Measurements from ENCODE around the gene TAOK3. TPM values are rescaled to one million over a fixed set of nuclear protein-coding genes. Genes with fewer than 3 reads are reported as not detected.

TAOK3 gene
- polyA plus RNA-seq, 6 donors from 2014 or later = 34.7 to 94.9 (median 86.3) TPM

DNA sequence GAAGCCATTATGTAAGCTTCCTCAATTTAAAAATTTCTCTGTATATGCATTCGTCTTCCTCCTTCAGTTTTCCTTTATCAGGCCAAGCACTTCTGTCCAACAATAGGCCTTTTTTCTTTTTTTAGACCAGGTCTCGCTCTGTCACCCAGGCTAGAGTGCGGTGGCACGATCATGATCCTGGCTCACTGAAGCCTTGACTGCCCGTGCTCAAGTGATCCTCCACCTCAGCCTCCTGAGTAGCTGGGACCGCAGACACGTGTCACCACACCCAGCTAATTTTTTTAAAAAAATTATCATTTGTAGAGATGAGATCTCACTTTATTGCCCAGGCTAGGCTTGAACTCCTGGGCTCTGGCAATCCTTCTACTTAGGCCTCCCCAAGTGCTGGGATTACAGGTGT lies 25.8 kb downstream of the TAOK3 start:
- peak overlapping the region; percentile 14 to 72 (median 48) for H3K4me3 Mint-ChIP-seq
- peak; percentile 99 for ATAC-seq (ENCODE audit: low read depth in 2 of 2)
- no peaks in the 10 kb centered on the region for H3K36me3 Mint-ChIP-seq
- H3K4me1 Mint-ChIP-seq = peaks cover 25 to 69% (median 50%) of the 10 kb centered on the region in 3 donors
- H3K9me3 Mint-ChIP-seq = no peaks in the 10 kb centered on the region
- H3K27me3 Mint-ChIP-seq = no peaks in the 10 kb centered on the region
- H3K27ac Mint-ChIP-seq = peak overlapping the region; percentile 47 to 99 (median 92)
- DNase-seq = peak; percentile 43

DNA sequence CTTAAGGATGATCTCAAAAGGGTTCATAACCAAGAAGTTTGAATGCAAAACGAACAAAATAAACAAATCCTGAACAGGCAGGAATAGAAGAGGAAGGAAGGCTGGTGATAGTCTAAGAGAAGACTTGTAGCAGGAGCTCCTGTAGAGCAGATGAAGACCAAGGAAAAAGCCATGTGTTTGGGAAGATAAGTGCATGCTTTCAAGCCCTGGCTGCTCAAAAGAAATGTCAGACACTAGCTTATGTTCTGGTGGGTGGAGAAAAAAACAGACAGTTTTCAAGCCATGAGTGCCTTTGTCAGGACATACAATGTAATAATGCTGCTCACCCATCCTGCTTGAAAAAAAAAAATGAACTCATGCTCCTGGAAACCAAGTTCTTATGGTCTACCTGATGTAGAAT lies 27.4 kb downstream of the TAOK3 start:
- Mint-ChIP-seq H3K4me3 (peak overlapping the region in 2 of 8 donors; percentile 25 to 70), H3K27me3 (no peaks in the 10 kb centered on the region), H3K27ac (peak overlapping the region in 5 of 6 donors; percentile 4 to 64 (median 39)), H3K36me3 (no peaks in the 10 kb centered on the region), H3K9me3 (no peaks in the 10 kb centered on the region), H3K4me1 (peaks cover 25 to 63% (median 50%) of the 10 kb centered on the region in 3 donors)
- DNase-seq (no peak), ATAC-seq (ENCODE audit: low read depth in 2 of 2) (no peak)

DNA sequence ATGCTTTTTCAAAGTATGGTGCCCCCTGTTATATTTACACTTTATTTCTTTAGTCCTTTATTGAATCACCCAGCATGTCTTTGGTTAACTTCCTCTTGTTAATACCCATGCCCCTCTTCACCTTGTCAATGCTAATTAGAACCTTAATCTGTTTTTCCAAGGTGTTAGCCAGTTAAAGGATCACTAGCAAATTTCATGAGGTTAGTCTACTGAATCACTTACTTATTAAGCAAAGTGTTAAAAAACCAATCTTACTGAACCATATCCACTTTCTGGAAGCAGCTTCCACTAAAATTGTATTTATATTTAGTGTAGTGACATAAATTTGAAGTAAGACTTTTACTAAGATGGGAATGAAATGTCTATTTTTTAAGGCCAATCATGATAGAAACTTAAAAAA lies 27.9 kb downstream of the TAOK3 start:
- Mint-ChIP-seq H3K36me3 (peaks cover 0 to 3% of the 10 kb centered on the region in 2 donors), H3K4me1 (peaks cover 25 to 60% (median 51%) of the 10 kb centered on the region in 3 donors), H3K4me3 (peak overlapping the region in 1 of 8 donors; percentile 70), H3K9me3 (no peaks in the 10 kb centered on the region), H3K27ac (peak overlapping the region in 4 of 6 donors; percentile 10 to 78 (median 45)), H3K27me3 (no peaks in the 10 kb centered on the region)
- ATAC-seq (ENCODE audit: low read depth in 2 of 2) (no peak), DNase-seq (no peak)

DNA sequence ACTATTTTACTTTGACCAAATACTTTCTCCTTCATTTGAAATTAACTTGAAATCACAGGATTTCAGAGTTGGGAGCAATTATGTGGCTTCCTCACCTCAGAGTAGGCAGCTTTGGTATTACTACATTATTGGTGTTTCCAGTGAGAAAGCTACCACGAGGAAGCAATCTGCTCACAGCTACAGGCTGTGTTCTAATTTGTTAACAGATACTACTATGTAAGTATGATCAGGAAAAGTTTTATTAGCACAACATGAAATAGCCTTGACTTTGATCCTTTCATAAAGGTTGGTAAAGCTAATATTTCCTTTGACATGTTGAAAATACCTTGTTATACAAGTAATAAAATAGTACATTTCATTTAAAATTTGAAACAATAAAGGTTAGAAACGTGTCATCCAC lies 30.6 kb downstream of the TAOK3 start:
- peaks cover 18 to 65% (median 50%) of the 10 kb centered on the region in 3 donors for H3K4me1 Mint-ChIP-seq
- H3K4me3 Mint-ChIP-seq = no peak overlapping the region
- H3K27ac Mint-ChIP-seq = peak overlapping the region in 1 of 6 donors; percentile 53
- ATAC-seq (ENCODE audit: low read depth in 2 of 2) = no peak
- no peak for DNase-seq
- H3K27me3 Mint-ChIP-seq = no peaks in the 10 kb centered on the region
- H3K36me3 Mint-ChIP-seq = peaks cover 0 to 5% of the 10 kb centered on the region in 2 donors
- no peaks in the 10 kb centered on the region for H3K9me3 Mint-ChIP-seq

DNA sequence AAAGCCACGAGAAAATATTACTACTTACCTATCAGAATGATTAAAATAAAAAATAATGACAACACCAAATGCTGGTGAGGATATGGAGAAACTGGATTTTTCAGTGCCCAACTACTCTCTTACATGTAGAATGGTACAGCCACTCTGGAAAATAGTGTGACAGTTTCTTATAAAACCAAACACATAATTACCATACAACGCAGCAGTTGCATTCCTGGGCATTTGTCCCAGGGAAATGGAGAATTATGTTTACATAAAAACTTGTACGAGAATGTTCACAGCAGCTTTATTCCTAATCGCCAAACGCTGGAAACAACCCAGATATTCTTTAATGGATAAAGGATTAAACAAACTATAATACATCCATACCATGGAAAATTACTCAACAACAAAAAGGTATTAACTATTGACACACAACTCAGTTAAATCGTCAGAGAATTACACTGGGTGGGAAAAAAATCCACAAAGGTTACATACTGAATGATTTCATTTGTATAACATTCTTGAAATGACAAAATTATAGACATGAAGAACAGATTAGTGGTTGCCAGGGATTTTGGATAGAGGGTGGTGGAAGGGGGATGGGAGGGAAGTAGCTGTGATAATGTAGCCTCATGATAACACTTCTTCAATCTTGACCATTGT lies 35.4 kb downstream of the TAOK3 start:
- Mint-ChIP-seq H3K27me3 (no peaks in the 10 kb centered on the region), H3K27ac (peak overlapping the region in 3 of 6 donors; percentile 34 to 76 (median 56)), H3K4me1 (peaks cover 17 to 47% (median 44%) of the 10 kb centered on the region in 3 donors), H3K9me3 (no peaks in the 10 kb centered on the region), H3K4me3 (no peak overlapping the region), H3K36me3 (peaks cover 9 to 13% of the 10 kb centered on the region in 2 donors)
- DNase-seq (no peak), ATAC-seq (ENCODE audit: low read depth in 2 of 2) (no peak)

DNA sequence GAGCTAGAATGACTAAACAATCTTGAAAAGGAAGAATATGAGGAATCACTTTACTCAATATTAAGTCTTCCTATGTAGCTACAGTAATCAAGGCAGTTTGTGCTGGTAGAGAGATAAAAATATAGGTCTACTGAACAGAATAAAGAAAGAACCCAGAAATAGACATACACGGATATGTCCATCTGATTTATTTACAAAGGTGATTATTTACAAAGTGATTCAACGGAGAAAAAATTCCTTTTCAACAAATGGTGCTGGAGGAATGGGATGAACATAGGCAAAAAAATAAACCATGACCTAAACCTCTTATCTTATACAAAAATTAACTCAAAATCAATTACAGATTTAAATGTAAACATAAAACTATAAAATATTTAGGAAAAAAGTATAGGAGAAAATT lies 36.6 kb downstream of the TAOK3 start:
- H3K36me3 Mint-ChIP-seq = peaks cover 9 to 13% of the 10 kb centered on the region in 2 donors
- no peak overlapping the region for H3K4me3 Mint-ChIP-seq
- H3K4me1 Mint-ChIP-seq = peaks cover 21 to 49% (median 46%) of the 10 kb centered on the region in 3 donors
- no peaks in the 10 kb centered on the region for H3K9me3 Mint-ChIP-seq
- H3K27me3 Mint-ChIP-seq = no peaks in the 10 kb centered on the region
- ATAC-seq (ENCODE audit: low read depth in 2 of 2) (no peak), DNase-seq (no peak)
- peak overlapping the region in 1 of 6 donors; percentile 64 for H3K27ac Mint-ChIP-seq

DNA sequence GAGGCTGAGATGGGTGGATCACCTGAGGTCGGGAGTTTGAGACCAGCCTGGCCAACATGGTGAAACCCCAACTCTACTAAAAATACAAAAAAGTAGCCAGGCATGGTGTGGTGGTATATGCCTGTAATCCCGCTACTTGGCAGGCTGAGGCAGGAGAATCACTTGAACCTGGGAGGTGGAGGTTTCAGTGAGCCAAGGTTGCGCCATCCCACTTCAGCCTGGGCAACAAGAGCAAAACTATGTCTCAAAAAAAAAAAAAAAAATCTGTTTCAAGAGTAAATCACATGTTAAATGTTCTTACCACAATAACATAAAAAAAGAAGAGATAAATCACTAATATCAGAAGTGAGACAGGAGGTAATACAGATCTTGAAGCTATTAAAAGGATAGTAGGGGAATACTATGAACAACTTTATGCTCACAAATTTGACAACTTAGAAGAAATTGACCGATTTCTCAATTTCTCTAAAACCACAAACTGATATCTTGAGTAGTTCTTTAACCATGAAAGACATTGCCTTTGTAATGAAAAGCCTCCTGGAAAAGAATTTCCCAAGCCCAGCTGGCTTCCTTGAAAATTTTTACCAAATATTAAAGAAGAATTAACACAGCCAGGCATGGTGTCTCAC lies 37.7 kb downstream of the TAOK3 start:
- DNase-seq = no peak
- no peaks in the 10 kb centered on the region for H3K27me3 Mint-ChIP-seq
- H3K4me1 Mint-ChIP-seq = peaks cover 25 to 60% (median 51%) of the 10 kb centered on the region in 3 donors
- ATAC-seq (ENCODE audit: low read depth in 2 of 2) = no peak
- H3K4me3 Mint-ChIP-seq = peak overlapping the region in 1 of 8 donors; percentile 70
- H3K36me3 Mint-ChIP-seq = peaks cover 9 to 13% of the 10 kb centered on the region in 2 donors
- H3K27ac Mint-ChIP-seq = peak overlapping the region in 4 of 6 donors; percentile 7 to 81 (median 62)
- no peaks in the 10 kb centered on the region for H3K9me3 Mint-ChIP-seq

DNA sequence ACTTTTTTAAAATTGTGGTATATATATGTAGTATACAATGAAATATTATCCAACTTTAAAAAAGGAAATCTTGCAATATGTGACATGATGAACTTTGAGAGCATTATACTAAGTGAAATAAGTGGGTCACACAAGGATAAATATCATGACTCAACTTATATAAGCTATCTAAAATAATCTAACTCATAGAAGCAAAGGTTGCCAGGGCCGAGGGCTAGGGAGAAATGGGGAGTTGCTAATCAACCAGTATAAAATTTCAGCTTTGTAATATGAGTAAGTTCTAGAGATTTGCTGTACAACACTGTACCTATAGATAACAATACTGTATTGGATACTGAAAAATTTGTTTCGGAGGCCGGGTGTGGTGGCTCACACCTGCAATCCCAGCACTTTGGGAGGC lies 38.5 kb downstream of the TAOK3 start:
- no peak for DNase-seq
- ATAC-seq (ENCODE audit: low read depth in 2 of 2) = no peak
- Mint-ChIP-seq H3K4me1 (peaks cover 30 to 65% (median 54%) of the 10 kb centered on the region in 3 donors), H3K4me3 (no peak overlapping the region), H3K9me3 (no peaks in the 10 kb centered on the region), H3K36me3 (peaks cover 8 to 9% of the 10 kb centered on the region in 2 donors), H3K27ac (peak overlapping the region in 1 of 6 donors; percentile 2), H3K27me3 (no peaks in the 10 kb centered on the region)

DNA sequence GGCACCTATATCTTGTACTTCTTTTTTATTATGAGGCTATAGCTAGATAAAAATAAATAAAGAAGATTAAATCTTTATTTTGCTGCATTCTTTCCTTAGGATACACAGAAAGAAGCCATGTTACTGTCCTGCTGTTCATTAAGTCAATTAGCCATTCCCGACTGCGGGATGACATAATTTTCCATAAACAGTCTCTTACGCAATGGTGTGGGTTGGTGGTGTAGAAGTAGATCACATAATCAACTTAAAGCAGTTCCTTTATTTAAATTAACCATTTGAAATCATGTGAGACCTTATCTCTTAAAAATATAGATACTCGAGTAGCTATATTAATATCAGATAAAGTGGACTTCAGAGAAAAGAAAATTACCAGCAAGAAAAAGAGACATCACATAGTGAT lies 40.2 kb downstream of the TAOK3 start:
- no peak for DNase-seq
- Mint-ChIP-seq H3K4me3 (no peak overlapping the region), H3K9me3 (no peaks in the 10 kb centered on the region), H3K27me3 (no peaks in the 10 kb centered on the region), H3K4me1 (peaks cover 35 to 66% (median 54%) of the 10 kb centered on the region in 3 donors), H3K36me3 (peaks cover 8 to 9% of the 10 kb centered on the region in 2 donors), H3K27ac (peak overlapping the region in 4 of 6 donors; percentile 16 to 79 (median 56))
- no peak for ATAC-seq (ENCODE audit: low read depth in 2 of 2)

DNA sequence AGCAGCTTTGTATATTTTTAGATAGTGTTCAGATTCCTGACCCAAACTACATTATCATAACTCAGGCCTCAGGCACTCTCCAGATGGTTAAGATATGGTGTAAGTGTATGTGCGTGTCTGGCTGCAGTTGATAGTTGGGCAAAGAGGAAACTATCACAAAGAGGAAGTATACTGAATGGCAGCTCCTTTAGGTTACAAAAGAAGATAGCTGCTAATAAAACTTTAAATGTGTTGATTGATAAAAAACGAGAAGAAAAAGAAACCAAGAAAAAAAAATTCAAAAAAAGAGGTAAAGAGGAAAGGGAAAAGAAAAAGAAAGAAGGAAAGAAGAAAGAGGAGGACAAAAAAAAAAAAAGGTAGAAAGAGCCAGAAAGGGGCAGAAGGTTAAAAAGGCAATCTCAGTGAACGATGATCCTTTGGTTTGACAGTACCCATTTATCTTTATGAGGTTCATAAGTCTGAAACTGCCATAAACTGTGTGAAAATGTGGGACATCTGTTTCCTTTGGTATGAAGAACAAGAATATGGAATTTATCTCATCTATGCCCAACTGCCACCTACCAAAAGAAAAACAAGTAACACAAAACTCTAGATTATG lies 42.2 kb downstream of the TAOK3 start:
- Mint-ChIP-seq H3K36me3 (peaks cover 8 to 9% of the 10 kb centered on the region in 2 donors), H3K4me1 (peaks cover 35 to 58% (median 48%) of the 10 kb centered on the region in 3 donors), H3K9me3 (no peaks in the 10 kb centered on the region), H3K27ac (peak overlapping the region; percentile 30 to 97 (median 90)), H3K27me3 (no peaks in the 10 kb centered on the region), H3K4me3 (peak overlapping the region; percentile 0 to 94 (median 80))
- DNase-seq = peak; percentile 40
- peak; percentile 98 to 99 for ATAC-seq (ENCODE audit: low read depth in 2 of 2)

DNA sequence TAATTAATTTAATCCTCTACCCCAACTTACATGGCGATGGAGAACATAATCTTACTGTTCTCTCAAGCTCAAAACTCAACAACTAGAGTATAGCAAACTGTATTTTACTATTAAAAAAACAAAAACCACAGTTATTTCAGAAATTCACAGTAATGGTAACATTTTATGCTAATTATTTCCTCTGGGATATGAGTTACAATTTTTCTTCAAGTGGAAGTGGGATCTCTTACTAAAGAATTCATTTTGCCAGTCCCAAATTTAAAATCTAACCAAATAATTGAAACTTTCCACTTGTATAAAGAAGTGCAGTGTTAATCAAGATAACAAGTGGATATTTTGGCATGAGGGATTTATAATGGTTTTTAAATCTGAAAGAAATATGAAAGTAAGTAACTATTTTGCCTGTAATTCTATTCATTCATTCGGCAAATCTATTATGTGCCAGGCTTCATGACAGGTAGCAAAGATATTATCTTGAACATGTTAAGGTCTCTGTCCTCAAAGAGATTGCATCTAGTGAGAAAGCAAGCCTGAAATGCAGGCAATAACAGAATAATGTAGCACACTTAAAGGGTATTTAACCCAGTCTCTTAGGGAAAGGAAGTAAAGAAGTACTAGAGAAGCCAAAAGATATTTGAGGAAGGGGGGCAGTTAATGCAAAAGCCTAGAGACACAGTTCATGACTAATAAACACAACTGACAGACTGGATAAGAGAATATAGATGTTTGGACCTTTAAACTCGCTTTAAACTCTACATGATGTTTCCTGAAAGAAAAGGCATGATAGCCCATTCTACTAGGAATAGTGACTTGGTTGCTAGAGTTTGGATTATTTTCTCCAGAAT lies 44.0 kb downstream of the TAOK3 start:
- H3K36me3 Mint-ChIP-seq = peaks cover 8 to 9% of the 10 kb centered on the region in 2 donors
- no peak for DNase-seq
- no peaks in the 10 kb centered on the region for H3K9me3 Mint-ChIP-seq
- H3K4me3 Mint-ChIP-seq = peak overlapping the region in 3 of 8 donors; percentile 3 to 83 (median 26)
- H3K27me3 Mint-ChIP-seq = no peaks in the 10 kb centered on the region
- no peak for ATAC-seq (ENCODE audit: low read depth in 2 of 2)
- peak overlapping the region; percentile 14 to 91 (median 51) for H3K27ac Mint-ChIP-seq
- peaks cover 45 to 60% (median 53%) of the 10 kb centered on the region in 3 donors for H3K4me1 Mint-ChIP-seq

DNA sequence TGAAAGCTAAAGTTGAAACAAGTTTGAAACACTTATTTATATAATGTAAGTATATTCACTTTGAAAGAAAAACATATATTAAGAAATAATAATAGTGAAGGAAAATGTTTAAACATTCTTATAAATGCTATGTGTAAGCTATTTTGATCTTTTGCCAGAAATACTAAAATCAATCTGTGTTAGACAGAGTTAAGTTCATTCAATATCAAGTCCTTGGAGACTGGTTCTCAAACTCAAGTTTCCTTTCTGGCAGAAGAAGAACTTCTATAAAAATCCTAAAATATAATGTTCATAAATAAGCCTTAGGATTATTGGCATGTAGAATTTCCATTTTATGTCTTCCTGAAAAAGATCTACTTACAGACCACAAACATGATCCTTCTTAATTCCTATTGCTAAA lies 45.3 kb downstream of the TAOK3 start:
- Mint-ChIP-seq H3K4me1 (peaks cover 35 to 49% (median 43%) of the 10 kb centered on the region in 3 donors), H3K27me3 (no peaks in the 10 kb centered on the region), H3K9me3 (no peaks in the 10 kb centered on the region), H3K27ac (peak overlapping the region in 2 of 6 donors; percentile 39 to 79), H3K36me3 (no peaks in the 10 kb centered on the region), H3K4me3 (no peak overlapping the region)
- ATAC-seq (ENCODE audit: low read depth in 2 of 2) (no peak), DNase-seq (no peak)

DNA sequence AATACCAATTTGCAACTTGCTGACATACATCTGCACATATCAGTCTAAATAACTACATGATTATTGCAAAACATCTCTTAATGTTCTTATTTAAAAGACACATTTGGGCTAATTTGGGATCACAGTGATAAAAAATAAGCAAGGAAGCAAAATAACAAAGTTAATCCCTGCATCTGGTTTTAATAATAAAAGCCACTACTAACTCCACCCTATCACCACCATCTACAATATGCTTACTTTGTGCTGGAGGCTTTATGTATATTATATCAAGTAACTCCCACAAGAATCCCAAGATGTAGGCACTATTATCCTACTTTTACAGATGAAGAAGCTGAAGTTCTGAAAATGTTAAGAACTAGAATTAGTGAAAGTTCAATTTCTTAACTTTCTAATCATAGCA lies 45.7 kb downstream of the TAOK3 start:
- ATAC-seq (ENCODE audit: low read depth in 2 of 2) (no peak), DNase-seq (no peak)
- no peaks in the 10 kb centered on the region for H3K27me3 Mint-ChIP-seq

More for the DNA sequence above, 45.7 kb downstream of the TAOK3 start:
- Mint-ChIP-seq H3K9me3 (no peaks in the 10 kb centered on the region), H3K4me1 (peaks cover 31 to 45% (median 39%) of the 10 kb centered on the region in 3 donors), H3K36me3 (no peaks in the 10 kb centered on the region), H3K27ac (no peak overlapping the region), H3K4me3 (no peak overlapping the region)
